ENCODE results near the gene ATP6V0C. TPM values are rescaled to one million over a fixed set of nuclear protein-coding genes. Genes with fewer than 3 reads are reported as not detected.

Gene ATP6V0C
- total RNA-seq, 2 donors from 2014 or later: 98.5 to 128 TPM

DNA sequence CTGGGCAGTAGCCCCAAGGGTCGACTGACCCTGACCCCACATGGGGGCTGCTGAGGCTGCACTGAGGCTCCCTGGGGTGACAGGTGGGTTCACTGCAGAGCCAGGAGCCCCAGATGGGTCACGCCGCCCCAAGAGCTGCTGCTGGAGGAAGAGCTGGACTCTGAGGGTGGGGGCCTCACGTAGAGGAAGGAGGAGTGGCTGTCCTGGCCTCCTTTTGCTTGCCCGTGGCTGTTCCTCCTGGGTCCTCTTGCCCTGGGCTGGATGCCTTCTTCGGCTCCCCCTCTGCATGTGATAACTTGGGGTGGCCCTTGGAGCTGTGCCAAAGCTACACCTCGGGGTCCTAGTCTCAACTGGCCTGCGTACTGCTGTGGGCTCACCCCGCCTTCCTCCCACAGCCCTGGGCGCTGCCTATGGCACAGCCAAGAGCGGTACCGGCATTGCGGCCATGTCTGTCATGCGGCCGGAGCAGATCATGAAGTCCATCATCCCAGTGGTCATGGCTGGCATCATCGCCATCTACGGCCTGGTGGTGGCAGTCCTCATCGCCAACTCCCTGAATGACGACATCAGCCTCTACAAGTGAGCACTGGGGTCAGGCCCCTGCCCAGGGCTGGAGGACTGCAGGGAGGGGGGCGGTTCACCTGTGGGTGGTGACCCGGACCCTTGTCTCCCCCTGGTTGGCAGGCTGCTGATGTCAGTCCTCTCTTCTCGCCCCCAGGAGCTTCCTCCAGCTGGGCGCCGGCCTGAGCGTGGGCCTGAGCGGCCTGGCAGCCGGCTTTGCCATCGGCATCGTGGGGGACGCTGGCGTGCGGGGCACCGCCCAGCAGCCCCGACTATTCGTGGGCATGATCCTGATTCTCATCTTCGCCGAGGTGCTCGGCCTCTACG lies 5.3 kb downstream of the ATP6V0C start:
- Mint-ChIP-seq H3K4me3 (peak overlapping the region; percentile 82), H3K9me3 (no peaks in the 10 kb centered on the region), H3K4me1 (peaks cover 31% of the 10 kb centered on the region), H3K27ac (peak overlapping the region; percentile 86), H3K27me3 (no peaks in the 10 kb centered on the region), H3K36me3 (ENCODE audit: low read depth) (peaks cover 67% of the 10 kb centered on the region)
- no peak for ATAC-seq (replicated peaks)

- H3K9me3 Mint-ChIP-seq: no peaks in the 10 kb centered on the region
- peak overlapping the region; percentile 82 for H3K4me3 Mint-ChIP-seq
- peaks cover 31% of the 10 kb centered on the region for H3K4me1 Mint-ChIP-seq
- H3K36me3 Mint-ChIP-seq (ENCODE audit: low read depth): peaks cover 72% of the 10 kb centered on the region
- peak overlapping the region; percentile 86 for H3K27ac Mint-ChIP-seq
- ATAC-seq (replicated peaks): no peak
- no peaks in the 10 kb centered on the region for H3K27me3 Mint-ChIP-seq
Measured at GRCh38 chr16:2519711-2520080, 5.9 kb downstream of the ATP6V0C start.

DNA sequence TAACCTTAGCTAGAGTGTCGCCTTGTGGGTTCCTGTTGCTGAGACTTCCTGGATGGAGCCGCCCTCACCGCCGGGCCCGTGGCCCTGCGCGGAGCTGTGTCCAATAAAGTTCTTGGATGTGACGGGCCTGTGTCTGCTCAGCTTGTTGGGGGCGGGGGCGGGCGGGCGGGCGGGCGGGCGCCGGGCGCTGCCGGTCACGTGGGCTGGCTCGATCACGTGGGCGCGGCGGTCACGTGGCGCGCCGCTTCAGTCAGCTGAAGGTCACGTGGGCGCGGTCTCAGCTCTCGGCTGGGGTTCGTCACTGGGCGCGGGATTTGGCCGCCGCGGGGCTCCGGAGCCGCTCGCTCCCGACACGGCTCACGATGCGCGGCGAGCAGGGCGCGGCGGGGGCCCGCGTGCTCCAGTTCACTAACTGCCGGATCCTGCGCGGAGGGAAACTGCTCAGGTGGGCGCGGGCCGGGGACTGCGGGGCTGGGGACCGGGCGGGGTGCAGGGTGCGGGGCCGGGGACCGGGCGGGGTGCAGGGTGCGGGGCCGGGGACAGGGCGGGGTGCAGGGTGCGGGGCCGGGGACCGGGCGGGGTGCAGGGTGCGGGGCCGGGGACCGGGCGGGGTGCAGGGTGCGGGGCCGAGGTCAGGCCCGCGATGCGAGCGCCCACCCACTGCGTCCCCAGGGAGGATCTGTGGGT lies 6.5 kb downstream of the ATP6V0C start, which contains the start of gene AMDHD2:
Gene AMDHD2 (plus strand): TSS at position 275 of the 687 bp plus-strand sequence. CDS start 88 bp downstream, at position 363.
- peak within 1 kb of the TSS; percentile 82 for H3K4me3 Mint-ChIP-seq
- peaks cover 71% of the 10 kb centered on the region for H3K36me3 Mint-ChIP-seq (ENCODE audit: low read depth)
- H3K4me1 Mint-ChIP-seq: peaks cover 30% of the 10 kb centered on the region
- H3K27ac Mint-ChIP-seq: peak within 1 kb of the TSS; percentile 90
- no peaks in the 10 kb centered on the region for H3K27me3 Mint-ChIP-seq
- H3K9me3 Mint-ChIP-seq: no peaks in the 10 kb centered on the region
- peak; percentile 86 for ATAC-seq (replicated peaks)

GRCh38 chr16:2520784-2521531 lies 7.2 kb downstream of the ATP6V0C start:
- ATAC-seq (replicated peaks): peak; percentile 69
- H3K27me3 Mint-ChIP-seq: no peaks in the 10 kb centered on the region
- H3K27ac Mint-ChIP-seq: peak overlapping the region; percentile 90
- H3K36me3 Mint-ChIP-seq (ENCODE audit: low read depth): peaks cover 69% of the 10 kb centered on the region
- peak overlapping the region; percentile 82 for H3K4me3 Mint-ChIP-seq
- peaks cover 23% of the 10 kb centered on the region for H3K4me1 Mint-ChIP-seq
- no peaks in the 10 kb centered on the region for H3K9me3 Mint-ChIP-seq

DNA sequence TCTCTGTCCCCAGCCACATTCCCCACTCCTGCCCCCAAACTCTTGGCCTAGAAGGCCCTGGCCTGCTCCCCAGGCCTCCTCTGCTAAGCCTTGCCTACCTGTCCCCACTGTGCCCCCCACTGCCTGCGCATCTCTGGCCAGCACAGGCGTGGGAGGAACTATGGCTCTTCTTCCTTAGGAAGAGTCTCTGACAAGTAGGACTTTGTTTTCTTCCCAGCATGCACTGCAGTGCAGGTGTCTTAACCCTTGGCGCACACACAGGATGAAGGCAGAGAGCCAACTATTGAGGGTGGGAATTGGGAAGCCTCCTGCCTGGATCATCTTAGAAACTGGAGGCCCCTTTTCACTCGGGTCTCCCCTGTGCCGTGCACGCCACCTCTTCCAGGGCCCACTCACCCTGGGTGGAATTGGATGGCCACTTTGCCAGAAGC lies 10.1 kb downstream of the ATP6V0C start:
- Mint-ChIP-seq H3K9me3 (no peaks in the 10 kb centered on the region), H3K27me3 (no peaks in the 10 kb centered on the region), H3K4me3 (no peak overlapping the region), H3K27ac (no peak overlapping the region), H3K4me1 (peaks cover 7% of the 10 kb centered on the region), H3K36me3 (ENCODE audit: low read depth) (peaks cover 66% of the 10 kb centered on the region)
- ATAC-seq (replicated peaks): no peak

DNA sequence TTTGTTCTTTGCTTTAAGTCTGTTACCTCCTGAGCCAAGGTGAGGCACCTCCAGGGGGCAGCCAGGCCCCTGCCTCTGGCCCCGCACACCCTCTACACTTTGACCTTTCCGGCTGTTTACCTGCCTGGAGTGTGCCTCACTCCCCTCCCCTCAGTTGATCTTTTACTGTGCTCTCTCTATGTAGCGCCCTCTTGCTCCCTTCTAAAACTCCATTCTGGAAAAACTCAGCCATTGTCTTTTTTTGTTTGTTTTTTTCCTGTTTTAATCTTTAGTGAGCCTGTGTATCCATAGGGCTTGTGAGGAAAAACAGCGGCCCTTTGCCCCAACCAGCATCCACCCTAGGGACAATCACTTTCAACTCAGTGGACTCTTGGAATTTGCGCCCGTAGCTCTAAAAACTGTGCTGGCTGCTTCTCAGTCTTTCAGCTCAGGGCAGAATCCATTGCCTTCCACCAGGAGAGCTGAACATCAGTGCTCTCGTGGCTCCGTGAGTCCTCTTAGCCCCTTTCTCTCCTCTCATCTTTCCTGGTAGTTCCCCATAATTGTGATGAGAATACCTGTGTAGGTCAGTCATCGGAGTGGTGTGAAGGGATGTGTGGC lies 10.7 kb downstream of the ATP6V0C start:
- H3K27me3 Mint-ChIP-seq: no peaks in the 10 kb centered on the region
- no peak for ATAC-seq (replicated peaks)
- peaks cover 61% of the 10 kb centered on the region for H3K36me3 Mint-ChIP-seq (ENCODE audit: low read depth)
- H3K4me1 Mint-ChIP-seq: peaks cover 6% of the 10 kb centered on the region
- H3K9me3 Mint-ChIP-seq: no peaks in the 10 kb centered on the region
- no peak overlapping the region for H3K4me3 Mint-ChIP-seq
- no peak overlapping the region for H3K27ac Mint-ChIP-seq

- Mint-ChIP-seq H3K9me3 (no peaks in the 10 kb centered on the region), H3K4me1 (no peaks in the 10 kb centered on the region), H3K27me3 (no peaks in the 10 kb centered on the region), H3K27ac (no peak overlapping the region), H3K4me3 (no peak overlapping the region), H3K36me3 (ENCODE audit: low read depth) (peaks cover 46% of the 10 kb centered on the region)
- ATAC-seq (replicated peaks): no peak
Measured at GRCh38 chr16:2526135-2526534, 12.4 kb downstream of the ATP6V0C start.

- no peaks in the 10 kb centered on the region for H3K27me3 Mint-ChIP-seq
- no peak overlapping the region for H3K27ac Mint-ChIP-seq
- H3K36me3 Mint-ChIP-seq (ENCODE audit: low read depth): peaks cover 40% of the 10 kb centered on the region
- H3K4me3 Mint-ChIP-seq: no peak overlapping the region
- no peak for ATAC-seq (replicated peaks)
- H3K9me3 Mint-ChIP-seq: no peaks in the 10 kb centered on the region
- peaks cover under 1% of the 10 kb centered on the region for H3K4me1 Mint-ChIP-seq
Measured at GRCh38 chr16:2527071-2527783, 13.5 kb downstream of the ATP6V0C start.

GRCh38 chr16:2527784-2528100 lies 14.0 kb downstream of the ATP6V0C start:
- peaks cover 5% of the 10 kb centered on the region for H3K4me1 Mint-ChIP-seq
- H3K4me3 Mint-ChIP-seq: no peak overlapping the region
- H3K36me3 Mint-ChIP-seq (ENCODE audit: low read depth): peaks cover 40% of the 10 kb centered on the region
- no peaks in the 10 kb centered on the region for H3K27me3 Mint-ChIP-seq
- no peaks in the 10 kb centered on the region for H3K9me3 Mint-ChIP-seq
- ATAC-seq (replicated peaks): no peak
- no peak overlapping the region for H3K27ac Mint-ChIP-seq

GRCh38 chr16:2528161-2529060 lies 14.7 kb downstream of the ATP6V0C start:
- no peak for ATAC-seq (replicated peaks)
- Mint-ChIP-seq H3K4me3 (no peak overlapping the region), H3K27ac (no peak overlapping the region), H3K9me3 (no peaks in the 10 kb centered on the region), H3K36me3 (ENCODE audit: low read depth) (peaks cover 33% of the 10 kb centered on the region), H3K4me1 (peaks cover 8% of the 10 kb centered on the region), H3K27me3 (no peaks in the 10 kb centered on the region)

- peaks cover 8% of the 10 kb centered on the region for H3K4me1 Mint-ChIP-seq
- peaks cover 25% of the 10 kb centered on the region for H3K36me3 Mint-ChIP-seq (ENCODE audit: low read depth)
- H3K4me3 Mint-ChIP-seq: no peak overlapping the region
- H3K27ac Mint-ChIP-seq: no peak overlapping the region
- no peaks in the 10 kb centered on the region for H3K27me3 Mint-ChIP-seq
- ATAC-seq (replicated peaks): no peak
- no peaks in the 10 kb centered on the region for H3K9me3 Mint-ChIP-seq
Measured at GRCh38 chr16:2529061-2529931, 15.5 kb downstream of the ATP6V0C start.

GRCh38 chr16:2529961-2530628 lies 16.3 kb downstream of the ATP6V0C start:
- Mint-ChIP-seq H3K9me3 (no peaks in the 10 kb centered on the region), H3K4me3 (peak overlapping the region; percentile 19), H3K27ac (no peak overlapping the region)

More at GRCh38 chr16:2529961-2530628, 16.3 kb downstream of the ATP6V0C start:
- peaks cover 8% of the 10 kb centered on the region for H3K4me1 Mint-ChIP-seq
- H3K27me3 Mint-ChIP-seq: no peaks in the 10 kb centered on the region
- peaks cover 17% of the 10 kb centered on the region for H3K36me3 Mint-ChIP-seq (ENCODE audit: low read depth)
- ATAC-seq (replicated peaks): no peak
